ENCODE results near the gene SAMD1.
"Not testable (repeated sequence)": the region's sequence is repeated elsewhere in the genome, so short reads cannot be mapped to it uniquely, and the experiment has no call there.

Gene SAMD1

DNA sequence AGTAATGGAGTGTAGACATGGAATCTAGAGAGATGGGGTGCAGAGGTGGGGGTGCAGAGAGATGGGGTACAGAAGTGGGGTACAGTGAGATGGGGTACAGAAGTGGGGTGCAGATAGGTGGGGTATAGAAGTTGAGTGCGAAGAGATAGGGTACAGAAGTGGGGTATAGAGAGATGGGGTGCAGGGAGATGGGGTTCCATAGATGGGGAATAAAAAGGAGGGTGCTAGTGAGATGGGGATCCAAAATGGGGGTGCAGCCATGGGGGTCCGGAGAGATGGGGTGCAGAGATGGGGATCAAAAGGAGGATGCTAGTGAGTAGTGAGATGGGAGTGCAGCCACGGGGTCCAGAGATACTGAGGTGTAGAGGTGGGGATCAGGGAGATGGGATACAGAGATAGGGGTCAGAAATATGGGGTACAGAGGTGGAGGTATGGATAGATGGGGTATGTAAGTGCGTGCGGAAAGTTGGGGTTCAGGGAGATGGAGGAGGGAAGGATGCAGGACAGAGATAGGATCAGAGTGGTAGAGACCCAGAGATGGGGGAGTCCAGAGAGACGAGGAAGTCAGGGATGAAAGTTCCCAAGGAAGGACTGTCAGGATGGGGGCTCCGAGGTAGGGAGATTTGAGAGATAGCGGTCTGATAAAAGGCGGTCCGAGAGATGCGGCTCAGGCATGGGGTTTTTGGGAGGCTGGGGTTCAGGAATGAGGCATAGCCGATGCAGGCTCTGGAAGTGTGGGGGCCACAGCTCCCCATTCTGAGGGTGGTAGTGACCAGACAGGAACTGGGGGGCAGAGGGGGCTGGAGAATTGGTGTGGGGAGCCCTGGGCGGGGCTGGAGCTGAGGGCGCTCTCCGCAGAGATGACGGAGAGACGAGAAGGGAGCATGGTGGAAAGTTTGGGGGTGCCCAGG lies 32.1 kb downstream of the SAMD1 start:
- no peak for DNase-seq

DNA sequence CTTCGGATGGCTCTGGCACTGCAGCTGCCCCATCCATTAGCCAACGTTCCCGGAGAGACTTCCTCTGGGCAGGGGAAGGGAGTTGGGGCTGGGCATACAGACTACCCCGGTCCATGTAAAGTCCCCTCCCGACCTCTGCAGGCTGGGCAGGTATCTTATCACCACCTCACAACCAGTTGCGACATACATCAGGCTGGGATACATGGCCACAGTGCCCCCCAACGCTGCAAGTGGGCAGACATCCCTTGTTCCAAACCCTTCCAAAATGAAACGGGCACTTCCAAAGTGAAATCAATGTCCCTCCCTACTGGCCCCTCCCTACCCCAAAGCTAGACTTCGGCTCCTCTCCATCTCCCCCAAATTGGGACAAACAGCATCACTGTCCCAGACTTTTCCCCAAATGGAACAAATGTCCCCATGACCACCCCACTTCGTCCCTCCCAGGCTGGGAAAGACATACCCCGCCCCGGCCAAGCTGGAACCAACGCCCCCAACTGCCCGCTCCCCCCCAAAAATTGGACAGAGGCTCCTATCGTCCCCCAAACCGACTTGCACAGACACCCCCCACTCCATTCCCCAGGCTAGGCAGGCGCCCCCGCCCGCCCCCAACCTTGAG lies 33.7 kb downstream of the SAMD1 start:
- no peak for DNase-seq

DNA sequence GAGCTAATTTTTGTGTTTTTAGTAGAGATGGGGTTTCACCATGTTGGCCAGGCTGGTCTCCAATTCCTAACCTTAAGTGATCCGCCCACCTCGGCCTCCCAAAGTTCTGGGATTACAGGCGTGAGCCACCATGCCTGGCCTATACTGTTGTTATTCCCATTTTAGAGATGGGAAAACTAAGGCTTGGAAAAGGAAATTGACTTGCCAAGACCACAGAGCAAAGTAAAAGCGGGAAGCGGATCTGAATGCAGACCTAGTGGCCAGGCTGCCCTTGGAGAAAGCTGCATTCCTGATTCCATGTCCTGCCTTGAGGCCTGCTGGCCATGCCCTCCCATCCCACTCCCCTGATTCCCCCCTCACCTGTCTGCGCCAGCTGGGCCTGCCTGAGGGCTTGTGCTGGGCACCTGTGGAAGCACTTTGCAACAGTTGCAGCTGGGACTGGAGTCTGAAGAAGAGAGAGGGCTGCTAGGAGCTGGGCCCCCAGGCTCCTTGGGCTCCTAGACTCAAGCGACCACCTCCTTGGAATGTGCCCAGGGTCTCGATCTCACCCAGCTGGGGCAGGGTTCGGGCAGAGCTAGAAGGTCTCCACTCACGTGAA lies 34.4 kb downstream of the SAMD1 start:
- DNase-seq = no peak

- DNase-seq = no peak
Measured at GRCh38 chr19:14055396-14055795, 35.2 kb downstream of the SAMD1 start.

GRCh38 chr19:14054721-14055120 lies 35.8 kb downstream of the SAMD1 start:
- no peak for DNase-seq

- DNase-seq = no peak
Measured at GRCh38 chr19:14054099-14054498, 36.5 kb downstream of the SAMD1 start.

- DNase-seq = no peak
Measured at GRCh38 chr19:14053500-14053899, 37.1 kb downstream of the SAMD1 start.

DNA sequence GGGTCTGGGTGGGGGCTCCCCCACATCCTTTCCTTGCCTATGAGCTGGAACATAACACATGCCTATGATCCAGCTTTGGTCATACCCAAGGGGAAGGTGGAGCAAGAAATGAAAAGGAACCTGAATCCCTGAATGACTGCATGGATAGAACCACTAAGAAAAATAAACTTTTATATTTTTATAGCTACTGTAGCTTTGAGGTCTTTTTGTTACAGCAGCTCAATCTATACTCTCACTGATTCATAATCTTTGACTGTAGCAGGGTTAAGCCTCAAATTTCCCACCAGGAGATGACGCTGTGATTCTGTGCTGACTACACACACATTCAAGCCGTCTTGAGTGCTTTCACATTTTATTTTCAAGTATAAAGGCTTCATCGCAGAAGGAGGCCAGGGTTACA lies 37.5 kb downstream of the SAMD1 start:
- DNase-seq = no peak

- DNase-seq = no peak
Measured at GRCh38 chr19:14052470-14052869, 38.1 kb downstream of the SAMD1 start.

DNA sequence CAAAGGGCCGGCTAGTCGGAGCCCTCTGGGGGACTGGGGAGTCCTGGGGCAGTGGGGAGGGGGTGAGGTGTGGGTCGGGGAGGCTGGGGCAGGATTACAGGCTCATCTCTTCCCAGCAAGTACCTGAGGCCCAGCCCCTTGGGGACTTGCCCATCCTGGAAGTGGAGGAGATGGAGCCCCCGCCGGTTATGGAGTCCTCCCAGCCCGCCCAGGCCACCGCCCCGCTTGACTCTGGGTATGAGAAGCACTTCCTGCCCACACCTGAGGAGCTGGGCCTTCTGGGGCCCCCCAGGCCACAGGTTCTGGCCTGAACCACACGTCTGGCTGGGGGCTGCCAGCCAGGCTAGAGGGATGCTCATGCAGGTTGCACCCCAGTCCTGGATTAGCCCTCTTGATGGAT lies 38.6 kb downstream of the SAMD1 start:
- no peak for DNase-seq

DNA sequence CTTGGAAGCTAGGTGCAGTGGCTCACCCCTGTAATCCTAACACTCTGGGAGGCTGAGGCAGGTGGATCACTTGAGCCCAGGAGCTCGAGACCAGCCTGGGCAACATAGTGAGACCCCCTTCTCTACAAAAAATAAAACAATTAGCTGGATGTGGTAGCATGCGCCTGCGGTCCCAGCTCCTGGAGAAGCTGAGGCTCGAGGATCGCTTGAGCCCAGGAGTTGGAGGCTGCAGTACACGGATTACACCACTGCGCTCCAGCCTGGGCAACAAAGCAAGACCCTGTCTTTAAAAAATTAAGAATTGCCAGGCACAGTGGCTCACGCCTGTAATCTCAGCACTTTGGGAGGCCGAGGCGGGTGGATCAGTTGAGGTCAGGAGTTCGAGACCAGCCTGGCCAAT lies 39.6 kb downstream of the SAMD1 start:
- not testable (repeated sequence) for DNase-seq

GRCh38 chr19:14050512-14050911 lies 40.0 kb downstream of the SAMD1 start:
- DNase-seq = no peak

- peak; percentile 85 to 86 for DNase-seq
Measured at GRCh38 chr19:14048443-14049153, 42.0 kb downstream of the SAMD1 start.

DNA sequence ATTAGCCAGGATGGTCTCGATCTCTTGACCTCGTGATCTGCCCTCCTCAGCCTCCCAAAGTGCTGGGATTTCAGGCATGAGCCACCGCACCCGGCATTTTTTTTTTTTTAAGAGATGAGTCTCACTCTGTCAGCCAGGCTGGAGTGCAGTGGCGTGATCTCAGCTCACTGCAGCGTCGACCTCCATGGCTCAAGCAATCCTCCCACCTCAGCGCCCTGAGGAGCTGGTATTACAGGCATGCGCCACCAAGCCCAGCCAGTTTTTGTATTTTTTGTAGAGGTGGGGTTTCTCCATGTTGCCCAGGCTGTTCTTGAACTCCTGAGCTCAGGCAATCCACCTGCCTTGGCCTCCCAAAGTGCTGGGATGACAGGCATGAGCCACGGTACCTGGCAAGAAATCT lies 42.7 kb downstream of the SAMD1 start:
- DNase-seq = not testable (repeated sequence)

DNA sequence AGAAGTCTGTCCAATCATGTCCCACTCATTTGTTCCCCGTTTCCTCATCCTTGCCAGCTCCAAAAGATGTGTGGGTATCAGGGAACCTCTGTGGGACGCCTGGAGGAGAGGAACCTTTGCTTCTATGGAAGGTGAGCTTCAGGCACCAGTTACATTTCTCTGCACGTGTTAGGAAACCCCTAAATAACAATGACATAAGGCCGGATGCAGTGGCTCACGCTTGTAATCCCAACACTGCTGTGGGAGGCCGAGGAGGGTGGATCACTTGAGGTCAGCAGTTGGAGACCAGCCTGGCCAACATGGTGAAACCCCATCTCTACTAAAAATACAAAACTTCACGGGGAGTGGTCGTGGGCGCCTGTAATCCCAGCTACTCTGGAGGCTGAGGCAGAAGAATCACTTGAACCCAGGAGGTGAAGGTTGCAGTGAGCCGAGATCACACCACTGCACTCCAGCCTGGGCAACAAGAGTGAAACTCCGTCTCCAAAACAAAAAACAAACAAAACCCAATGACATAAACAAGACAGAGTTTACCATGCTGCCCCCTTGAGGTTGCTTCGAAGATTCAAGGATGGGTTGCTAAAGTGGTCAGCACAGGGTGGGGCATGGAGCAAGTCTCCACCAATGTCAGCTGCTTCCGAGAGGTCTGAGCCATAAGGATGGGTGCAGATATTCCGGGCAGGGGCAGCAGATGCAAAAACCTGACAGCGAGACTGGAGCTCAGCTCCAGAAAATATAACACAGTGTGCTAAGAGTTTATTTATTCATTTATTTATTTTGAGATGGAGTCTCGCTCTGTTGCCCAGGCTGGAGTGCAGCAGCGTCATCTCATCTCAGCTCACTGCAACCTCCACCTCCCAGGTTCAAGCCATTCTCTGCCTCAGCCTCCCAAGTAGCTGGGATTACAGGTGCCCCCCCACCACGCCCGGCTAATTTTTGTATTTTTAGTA lies 47.6 kb downstream of the SAMD1 start:
- DNase-seq = peak in 1 of 2 donors; percentile 46

DNA sequence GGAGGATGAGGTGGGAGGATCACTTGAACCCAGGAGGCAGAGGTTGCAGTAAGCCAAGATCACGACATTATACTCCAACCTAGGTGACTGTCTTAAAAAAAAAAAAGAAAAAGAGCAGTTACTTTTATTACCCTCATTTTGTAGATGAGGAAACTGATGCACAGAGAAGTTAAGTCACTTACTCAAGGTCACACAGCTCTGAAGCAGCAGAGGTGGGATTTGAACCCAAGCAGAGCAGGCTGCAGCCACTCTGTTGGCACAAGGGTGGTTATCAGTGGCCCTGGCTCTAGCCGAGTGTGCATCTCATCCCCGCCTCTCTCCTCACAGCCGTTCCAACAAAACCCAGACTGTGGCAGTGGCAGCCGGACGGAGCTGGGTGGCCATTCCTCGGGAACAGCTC lies 51.4 kb downstream of the SAMD1 start:
- DNase-seq = no peak

Measured in stimulated activated CD4-positive, alpha-beta T cell treated with anti-CD3 and anti-CD28 coated beads, Interleukin-2, amount 100 ng/mL, for 24 hours (primary cell).